Hepatocyte (in vitro differentiated cells): ENCODE results near the gene AMH. TPM values are rescaled to one million over a fixed set of nuclear protein-coding genes. Genes with fewer than 3 reads are reported as not detected.

ENCODE experiments used
- DNase-seq: peaks from one replicate; pipeline ENCODE4 v3.0.0-alpha.2; 2016; ENCODE audit warnings: low spot score
- H2AFZ ChIP-seq: fragments of 200-600 bp; sonication (generic); 2 replicates; pipeline ENCODE4 v1.6.0; 2016; ENCODE audit warnings: antibody characterized with exemption, mild to moderate bottlenecking
- H3K27ac ChIP-seq: fragments of 200-600 bp; sonication (generic); 2 replicates; pipeline ENCODE4 v1.5.1; 2016; ENCODE audit warnings: mild to moderate bottlenecking
- H3K27me3 ChIP-seq: fragments of 200-600 bp; sonication (generic); 2 replicates; pipeline ENCODE4 v1.6.1; 2016
- H3K36me3 ChIP-seq: fragments of 200-600 bp; sonication (generic); replicated peaks from 2 replicates; pipeline ENCODE4 v1.5.1; 2016; ENCODE audit warnings: low read depth; ENCODE audit not compliant: insufficient read depth
- H3K4me1 ChIP-seq: fragments of 200-600 bp; sonication (generic); 2 replicates; pipeline ENCODE4 v1.5.1; 2016; ENCODE audit warnings: mild to moderate bottlenecking, moderate library complexity; ENCODE audit not compliant: insufficient read depth
- H3K4me2 ChIP-seq: fragments of 200-600 bp; sonication (generic); 2 replicates; pipeline ENCODE4 v1.6.0; 2016
- H3K4me3 ChIP-seq: fragments of 200-600 bp; sonication (generic); 2 replicates; pipeline ENCODE4 v1.5.1; 2016; ENCODE audit warnings: mild to moderate bottlenecking
- H3K79me2 ChIP-seq: fragments of 200-600 bp; sonication (generic); 2 replicates; pipeline ENCODE4 v1.6.0; 2017; ENCODE audit warnings: mild to moderate bottlenecking
- H3K9me2 ChIP-seq: fragments of 200-600 bp; sonication (generic); replicated peaks from 2 replicates; pipeline ENCODE4 v1.6.0; 2017; ENCODE audit warnings: mild to moderate bottlenecking; ENCODE audit not compliant: insufficient read depth
- H3K9me3 ChIP-seq: fragments of 200-600 bp; sonication (generic); 2 replicates; pipeline ENCODE4 v1.5.1; 2016; ENCODE audit warnings: low read depth, mild to moderate bottlenecking
- H4K20me1 ChIP-seq: fragments of 200-600 bp; sonication (generic); 2 replicates; pipeline ENCODE4 v1.6.0; 2016; ENCODE audit warnings: mild to moderate bottlenecking; ENCODE audit not compliant: insufficient read depth, poor library complexity, severe bottlenecking
- EZH2 ChIP-seq: fragments of 200-600 bp; sonication (generic); IDR thresholded peaks from 2 replicates; pipeline ENCODE4 v1.6.1; 2016; ENCODE audit warnings: antibody characterized with exemption, mild to moderate bottlenecking, borderline replicate concordance
- EZH2phosphoT487 ChIP-seq: fragments of 200-600 bp; sonication (generic); IDR thresholded peaks from one replicate; pipeline ENCODE4 v1.6.1; 2018; ENCODE audit warnings: antibody characterized with exemption, mild to moderate bottlenecking, low read depth, moderate library complexity; ENCODE audit not compliant: unreplicated experiment, severe bottlenecking
- WGBS: methylation state at CpG from one replicate; pipeline ENCODE4 v1.1.6; 2016; ENCODE audit warnings: low lambda C conversion rate; ENCODE audit errors: missing lambda C conversion rate; 5-methylcytosine and 5-hydroxymethylcytosine counted together
- polyA plus RNA-seq: library from polyadenylated mRNA; unstranded; fragments of >200 nt; fragmentation: Nextera tagmentation; extraction: Ambion mirVana; gene quantifications from 2 replicates; pipeline ENCODE4 v1.2.1, GENCODE V29; 2016
- total RNA-seq: library from RNA; depleted of rRNA; stranded (reverse); fragments of >200 nt; gene quantifications from 2 replicates; pipeline ENCODE4 v1.2.3, GENCODE V29; 2014
- TF ChIP-seq, protein P1 (sequence below): fragments of 200-600 bp; sonication (generic); IDR thresholded peaks from 2 replicates; pipeline ENCODE4 v1.5.1; 2016; ENCODE audit warnings: antibody characterized with exemption, mild to moderate bottlenecking; ENCODE audit not compliant: poor library complexity

Gene AMH
- total and polyA plus RNA-seq, 2 experiments from 2014 or later, result 8.2 to 20.9 TPM

- WGBS, result 98% methylated on average over 32 of the region's 32 CpGs
- H3K9me3 ChIP-seq, result no peaks in the 10 kb centered on the region
- no peaks in the 10 kb centered on the region for H3K9me2 ChIP-seq
- no peaks in the 10 kb centered on the region for H3K79me2 ChIP-seq
- H3K27me3 ChIP-seq, result no peaks in the 10 kb centered on the region
- TF ChIP-seq, protein P1, sequence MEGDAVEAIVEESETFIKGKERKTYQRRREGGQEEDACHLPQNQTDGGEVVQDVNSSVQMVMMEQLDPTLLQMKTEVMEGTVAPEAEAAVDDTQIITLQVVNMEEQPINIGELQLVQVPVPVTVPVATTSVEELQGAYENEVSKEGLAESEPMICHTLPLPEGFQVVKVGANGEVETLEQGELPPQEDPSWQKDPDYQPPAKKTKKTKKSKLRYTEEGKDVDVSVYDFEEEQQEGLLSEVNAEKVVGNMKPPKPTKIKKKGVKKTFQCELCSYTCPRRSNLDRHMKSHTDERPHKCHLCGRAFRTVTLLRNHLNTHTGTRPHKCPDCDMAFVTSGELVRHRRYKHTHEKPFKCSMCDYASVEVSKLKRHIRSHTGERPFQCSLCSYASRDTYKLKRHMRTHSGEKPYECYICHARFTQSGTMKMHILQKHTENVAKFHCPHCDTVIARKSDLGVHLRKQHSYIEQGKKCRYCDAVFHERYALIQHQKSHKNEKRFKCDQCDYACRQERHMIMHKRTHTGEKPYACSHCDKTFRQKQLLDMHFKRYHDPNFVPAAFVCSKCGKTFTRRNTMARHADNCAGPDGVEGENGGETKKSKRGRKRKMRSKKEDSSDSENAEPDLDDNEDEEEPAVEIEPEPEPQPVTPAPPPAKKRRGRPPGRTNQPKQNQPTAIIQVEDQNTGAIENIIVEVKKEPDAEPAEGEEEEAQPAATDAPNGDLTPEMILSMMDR, result no peak
- no peak for TF ChIP-seq EZH2
- no peak for TF ChIP-seq EZH2phosphoT487
- H2AFZ ChIP-seq, result no peak overlapping the region
- H3K4me2 ChIP-seq, result no peak overlapping the region
- no peaks in the 10 kb centered on the region for H3K4me1 ChIP-seq
- no peak overlapping the region for H3K4me3 ChIP-seq
- no peaks in the 10 kb centered on the region for H3K36me3 ChIP-seq
- H4K20me1 ChIP-seq, result no peaks in the 10 kb centered on the region
- H3K27ac ChIP-seq, result no peak overlapping the region
- DNase-seq, result no peak
These were observed 23.6 kb upstream of the AMH start for GRCh38 chr19:2225415-2226050.

- 97% methylated on average over 51 of the region's 59 CpGs for WGBS
- H3K36me3 ChIP-seq, result no peaks in the 10 kb centered on the region
- TF ChIP-seq EZH2 (no peak), EZH2phosphoT487 (no peak)
- TF ChIP-seq, protein P1, result no peak
These were observed 22.9 kb upstream of the AMH start for GRCh38 chr19:2226051-2226839.

DNA sequence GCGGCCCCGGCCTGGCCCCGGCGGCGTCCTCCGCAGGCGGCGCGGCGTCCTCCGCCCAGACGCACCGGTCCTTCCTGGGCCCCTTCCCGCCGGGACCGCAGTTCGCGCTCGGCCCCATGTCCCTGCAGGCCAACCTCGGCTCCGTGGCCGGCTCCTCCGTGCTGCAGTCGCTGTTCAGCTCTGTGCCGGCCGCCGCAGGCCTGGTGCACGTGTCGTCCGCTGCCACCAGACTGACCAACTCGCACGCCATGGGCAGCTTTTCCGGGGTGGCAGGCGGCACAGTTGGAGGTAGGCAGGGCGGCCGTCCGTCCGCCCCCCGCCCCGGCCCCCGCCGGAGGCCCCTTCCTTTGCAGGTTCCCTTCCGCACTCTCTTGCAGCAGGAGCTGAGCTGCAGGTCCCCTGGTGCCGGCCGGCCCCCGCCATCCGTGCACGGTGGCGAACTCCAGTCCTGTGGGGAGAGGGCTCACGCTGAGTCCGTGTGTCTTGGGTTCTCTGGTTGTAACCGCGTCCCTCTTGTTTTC lies 22.2 kb upstream of the AMH start:
- 98% methylated on average over 12 of the region's 53 CpGs for WGBS
- TF ChIP-seq EZH2 (no peak), EZH2phosphoT487 (no peak)
- TF ChIP-seq, protein P1, result no peak
- H3K27me3 ChIP-seq, result no peaks in the 10 kb centered on the region
- H3K9me3 ChIP-seq, result no peaks in the 10 kb centered on the region
- H3K27ac ChIP-seq, result no peak overlapping the region
- no peaks in the 10 kb centered on the region for H4K20me1 ChIP-seq
- no peak overlapping the region for H3K4me3 ChIP-seq
- no peaks in the 10 kb centered on the region for H3K9me2 ChIP-seq
- no peaks in the 10 kb centered on the region for H3K4me1 ChIP-seq
- no peaks in the 10 kb centered on the region for H3K36me3 ChIP-seq
- peaks cover 6% of the 10 kb centered on the region for H3K79me2 ChIP-seq
- H3K4me2 ChIP-seq, result no peak overlapping the region
- no peak for DNase-seq
- no peak overlapping the region for H2AFZ ChIP-seq

More at GRCh38 chr19:2226051-2226839, 22.9 kb upstream of the AMH start:
- H3K4me1 ChIP-seq, result no peaks in the 10 kb centered on the region
- H3K4me3 ChIP-seq, result no peak overlapping the region
- no peaks in the 10 kb centered on the region for H3K79me2 ChIP-seq
- H3K27me3 ChIP-seq, result no peaks in the 10 kb centered on the region
- no peak for DNase-seq
- no peak overlapping the region for H2AFZ ChIP-seq
- H3K9me3 ChIP-seq, result no peaks in the 10 kb centered on the region
- no peak overlapping the region for H3K27ac ChIP-seq
- H3K4me2 ChIP-seq, result no peak overlapping the region
- H3K9me2 ChIP-seq, result no peaks in the 10 kb centered on the region
- no peaks in the 10 kb centered on the region for H4K20me1 ChIP-seq
